Liver (tissue), 3 donors: ENCODE results near the gene SMURF2.

Experiments
- FOXA1 ChIP-seq: IDR thresholded peaks from 2 replicates; pipeline ENCODE4 v1.6.1; 2016; ENCODE audit warnings: antibody characterized with exemption
- FOXA2 ChIP-seq: IDR thresholded peaks from 2 replicates; pipeline ENCODE4 v1.6.1; 2016; ENCODE audit warnings: antibody characterized with exemption
- GABPA ChIP-seq, 2 donors: IDR thresholded peaks in 1 of 2; conservative IDR thresholded peaks in 1 of 2; 2 replicates each; pipeline ENCODE4 v1.6.1; 2016; ENCODE audit warnings: antibody characterized with exemption in 2 of 2, mild to moderate bottlenecking in 1 of 2, moderate library complexity in 1 of 2
- JUND ChIP-seq, 2 donors: IDR thresholded peaks; 2 replicates each; pipeline ENCODE4 v1.6.1; 2016; ENCODE audit warnings: antibody characterized with exemption in 2 of 2
- MAX ChIP-seq: IDR thresholded peaks from 2 replicates; pipeline ENCODE4 v1.6.1; 2016; ENCODE audit warnings: antibody characterized with exemption
- RAD21 ChIP-seq, 2 donors: IDR thresholded peaks; 2 replicates each; pipeline ENCODE4 v1.6.1; 2016; ENCODE audit warnings: antibody characterized with exemption in 2 of 2, mild to moderate bottlenecking in 2 of 2
- SP1 ChIP-seq: IDR thresholded peaks from 2 replicates; pipeline ENCODE4 v1.6.1; 2018; ENCODE audit warnings: antibody characterized with exemption, mild to moderate bottlenecking
- TAF1 ChIP-seq: conservative IDR thresholded peaks from 2 replicates; pipeline ENCODE4 v1.6.1; 2016; ENCODE audit warnings: antibody characterized with exemption, mild to moderate bottlenecking
- YY1 ChIP-seq: IDR thresholded peaks from 2 replicates; pipeline ENCODE4 v1.6.1; 2016; ENCODE audit warnings: antibody characterized with exemption, mild to moderate bottlenecking
- TF ChIP-seq, protein P1 (sequence below): fragments of 150-350 bp; IDR thresholded peaks from 2 replicates; pipeline ENCODE4 v1.5.1; 2017; ENCODE audit warnings: improper control_type of control experiment, low read depth, low read length; ENCODE audit not compliant: missing input control
- TF ChIP-seq, protein P2 (sequence below): IDR thresholded peaks from 2 replicates; pipeline ENCODE4 v1.6.1; 2016; ENCODE audit warnings: antibody characterized with exemption, mild to moderate bottlenecking
- donor health status: healthy.
- donor health status: healthy.

GRCh38 chr17:64706224-64707049, 44.3 kb upstream of the SMURF2 start:
- TF ChIP-seq, protein P1, sequence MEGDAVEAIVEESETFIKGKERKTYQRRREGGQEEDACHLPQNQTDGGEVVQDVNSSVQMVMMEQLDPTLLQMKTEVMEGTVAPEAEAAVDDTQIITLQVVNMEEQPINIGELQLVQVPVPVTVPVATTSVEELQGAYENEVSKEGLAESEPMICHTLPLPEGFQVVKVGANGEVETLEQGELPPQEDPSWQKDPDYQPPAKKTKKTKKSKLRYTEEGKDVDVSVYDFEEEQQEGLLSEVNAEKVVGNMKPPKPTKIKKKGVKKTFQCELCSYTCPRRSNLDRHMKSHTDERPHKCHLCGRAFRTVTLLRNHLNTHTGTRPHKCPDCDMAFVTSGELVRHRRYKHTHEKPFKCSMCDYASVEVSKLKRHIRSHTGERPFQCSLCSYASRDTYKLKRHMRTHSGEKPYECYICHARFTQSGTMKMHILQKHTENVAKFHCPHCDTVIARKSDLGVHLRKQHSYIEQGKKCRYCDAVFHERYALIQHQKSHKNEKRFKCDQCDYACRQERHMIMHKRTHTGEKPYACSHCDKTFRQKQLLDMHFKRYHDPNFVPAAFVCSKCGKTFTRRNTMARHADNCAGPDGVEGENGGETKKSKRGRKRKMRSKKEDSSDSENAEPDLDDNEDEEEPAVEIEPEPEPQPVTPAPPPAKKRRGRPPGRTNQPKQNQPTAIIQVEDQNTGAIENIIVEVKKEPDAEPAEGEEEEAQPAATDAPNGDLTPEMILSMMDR = no peak
- TF ChIP-seq TAF1 (no peak), YY1 (no peak), SP1 (no peak), MAX (no peak), GABPA (IDR thresholded peaks at IDR 0.05 in 1 of 2, conservative IDR thresholded peaks at IDR 0.05 in 1 of 2) (no peak), RAD21 (IDR thresholded peaks at IDR 0.05) (no peak), FOXA1 (no peak), FOXA2 (no peak), JUND (IDR thresholded peaks at IDR 0.05) (no peak)
- TF ChIP-seq, protein P2, sequence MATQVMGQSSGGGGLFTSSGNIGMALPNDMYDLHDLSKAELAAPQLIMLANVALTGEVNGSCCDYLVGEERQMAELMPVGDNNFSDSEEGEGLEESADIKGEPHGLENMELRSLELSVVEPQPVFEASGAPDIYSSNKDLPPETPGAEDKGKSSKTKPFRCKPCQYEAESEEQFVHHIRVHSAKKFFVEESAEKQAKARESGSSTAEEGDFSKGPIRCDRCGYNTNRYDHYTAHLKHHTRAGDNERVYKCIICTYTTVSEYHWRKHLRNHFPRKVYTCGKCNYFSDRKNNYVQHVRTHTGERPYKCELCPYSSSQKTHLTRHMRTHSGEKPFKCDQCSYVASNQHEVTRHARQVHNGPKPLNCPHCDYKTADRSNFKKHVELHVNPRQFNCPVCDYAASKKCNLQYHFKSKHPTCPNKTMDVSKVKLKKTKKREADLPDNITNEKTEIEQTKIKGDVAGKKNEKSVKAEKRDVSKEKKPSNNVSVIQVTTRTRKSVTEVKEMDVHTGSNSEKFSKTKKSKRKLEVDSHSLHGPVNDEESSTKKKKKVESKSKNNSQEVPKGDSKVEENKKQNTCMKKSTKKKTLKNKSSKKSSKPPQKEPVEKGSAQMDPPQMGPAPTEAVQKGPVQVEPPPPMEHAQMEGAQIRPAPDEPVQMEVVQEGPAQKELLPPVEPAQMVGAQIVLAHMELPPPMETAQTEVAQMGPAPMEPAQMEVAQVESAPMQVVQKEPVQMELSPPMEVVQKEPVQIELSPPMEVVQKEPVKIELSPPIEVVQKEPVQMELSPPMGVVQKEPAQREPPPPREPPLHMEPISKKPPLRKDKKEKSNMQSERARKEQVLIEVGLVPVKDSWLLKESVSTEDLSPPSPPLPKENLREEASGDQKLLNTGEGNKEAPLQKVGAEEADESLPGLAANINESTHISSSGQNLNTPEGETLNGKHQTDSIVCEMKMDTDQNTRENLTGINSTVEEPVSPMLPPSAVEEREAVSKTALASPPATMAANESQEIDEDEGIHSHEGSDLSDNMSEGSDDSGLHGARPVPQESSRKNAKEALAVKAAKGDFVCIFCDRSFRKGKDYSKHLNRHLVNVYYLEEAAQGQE = no peak
